NT2/D1 (cell line): ENCODE data around the gene RAF1.

Experiments used
- DNase-seq: peaks from one replicate; pipeline ENCODE4 v3.0.0-alpha.2; 2011; ENCODE audit warnings: low read depth, low spot score
- H3K27me3 ChIP-seq: 2 replicates; pipeline ENCODE4 v1.6.0; 2011; ENCODE audit warnings: mild to moderate bottlenecking; ENCODE audit not compliant: insufficient read length, insufficient read depth
- H3K36me3 ChIP-seq: 2 replicates; pipeline ENCODE4 v1.6.1; 2011; ENCODE audit warnings: mild to moderate bottlenecking, low read length, mixed read lengths; ENCODE audit not compliant: insufficient read depth, insufficient read length
- H3K4me1 ChIP-seq: 2 replicates; pipeline ENCODE4 v1.5.1; 2011; ENCODE audit not compliant: insufficient read depth, insufficient read length
- H3K4me3 ChIP-seq: 2 replicates; pipeline ENCODE4 v1.5.1; 2011; ENCODE audit warnings: low read depth; ENCODE audit not compliant: insufficient read length
- H3K9ac ChIP-seq: 2 replicates; pipeline ENCODE4 v1.6.0; 2011; ENCODE audit warnings: low read depth; ENCODE audit not compliant: insufficient read length
- H3K9me3 ChIP-seq: 2 replicates; pipeline ENCODE4 v1.5.1; 2011; ENCODE audit warnings: mild to moderate bottlenecking, low read length; ENCODE audit not compliant: insufficient read depth
- SUZ12 ChIP-seq: IDR thresholded peaks from 2 replicates; pipeline ENCODE4 v1.6.1; 2011; ENCODE audit not compliant: insufficient read length, insufficient read depth; ENCODE audit errors: extremely low read depth
- YY1 ChIP-seq: IDR thresholded peaks from 2 replicates; pipeline ENCODE4 v1.6.1; 2011; ENCODE audit not compliant: insufficient read length, insufficient read depth
- ZNF274 ChIP-seq: IDR thresholded peaks from 2 replicates; pipeline ENCODE4 v1.6.1; 2011; ENCODE audit warnings: mild to moderate bottlenecking, low read depth, low read length

Gene RAF1

DNA sequence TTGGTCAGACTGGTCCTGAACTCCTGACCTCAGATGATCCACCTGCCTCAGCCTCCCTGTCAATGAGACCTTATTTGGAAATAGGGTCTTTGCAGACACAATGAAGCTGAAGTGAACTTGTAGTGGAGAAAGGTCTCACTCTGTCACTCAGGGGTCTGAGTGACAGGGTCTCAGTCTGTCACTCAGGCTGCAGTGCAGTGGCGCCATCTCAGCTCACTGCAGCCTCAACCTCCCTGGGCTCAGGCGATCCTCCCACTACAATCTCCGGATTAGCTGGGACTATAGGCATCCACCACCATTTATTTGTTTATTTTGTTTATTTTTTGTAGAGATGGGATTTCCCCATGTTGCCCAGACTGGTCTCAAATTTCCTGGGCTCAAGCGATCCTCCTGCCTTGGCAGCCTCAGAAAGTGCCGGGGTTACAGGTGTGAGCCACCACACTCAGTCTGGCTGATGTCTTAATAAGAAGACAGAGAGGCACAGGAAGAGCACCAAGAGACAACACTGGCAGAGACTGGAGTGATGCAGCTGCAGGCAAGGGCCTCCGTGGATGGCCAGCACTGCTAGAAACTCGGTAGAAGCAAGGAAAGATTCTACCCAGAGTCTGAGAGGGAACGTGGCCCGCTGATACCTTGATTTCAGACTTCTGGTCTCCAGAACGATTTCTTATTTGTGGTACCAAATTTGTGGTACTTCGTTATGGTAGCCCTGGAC, 26.2 kb upstream of the RAF1 start:
- no peak for DNase-seq
- Histone ChIP-seq H3K27me3 (no peaks in the 10 kb centered on the region), H3K4me3 (no peak overlapping the region), H3K9ac (no peak overlapping the region), H3K36me3 (no peaks in the 10 kb centered on the region), H3K4me1 (peaks cover 8% of the 10 kb centered on the region), H3K9me3 (no peaks in the 10 kb centered on the region)
- no peak for TF ChIP-seq ZNF274
- no peak for TF ChIP-seq YY1
- TF ChIP-seq SUZ12 = no peak

DNA sequence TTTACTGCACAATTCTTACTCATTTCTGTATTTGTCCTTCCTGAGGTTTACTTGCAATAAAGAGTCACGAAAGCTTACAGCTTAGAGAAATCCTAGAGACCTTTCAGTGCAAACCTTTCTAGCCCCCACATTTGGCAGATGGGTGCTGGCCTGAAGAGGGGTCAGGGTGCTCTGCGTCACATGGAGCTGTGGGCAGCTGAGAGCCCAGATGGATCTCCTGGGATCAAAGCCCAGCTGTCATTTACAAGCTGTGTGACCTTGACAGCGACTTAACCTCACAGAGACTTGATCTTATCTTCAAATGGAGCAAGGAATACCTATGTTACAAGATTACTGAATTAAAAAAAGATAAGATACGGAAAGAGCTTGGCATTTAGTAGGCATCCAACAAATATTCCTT, 24.0 kb upstream of the RAF1 start:
- Histone ChIP-seq H3K4me3 (no peak overlapping the region), H3K36me3 (no peaks in the 10 kb centered on the region), H3K27me3 (no peaks in the 10 kb centered on the region), H3K9me3 (no peaks in the 10 kb centered on the region), H3K4me1 (peaks cover 3% of the 10 kb centered on the region), H3K9ac (no peak overlapping the region)
- DNase-seq = no peak
- no peak for TF ChIP-seq ZNF274
- no peak for TF ChIP-seq SUZ12
- TF ChIP-seq YY1 = no peak

DNA sequence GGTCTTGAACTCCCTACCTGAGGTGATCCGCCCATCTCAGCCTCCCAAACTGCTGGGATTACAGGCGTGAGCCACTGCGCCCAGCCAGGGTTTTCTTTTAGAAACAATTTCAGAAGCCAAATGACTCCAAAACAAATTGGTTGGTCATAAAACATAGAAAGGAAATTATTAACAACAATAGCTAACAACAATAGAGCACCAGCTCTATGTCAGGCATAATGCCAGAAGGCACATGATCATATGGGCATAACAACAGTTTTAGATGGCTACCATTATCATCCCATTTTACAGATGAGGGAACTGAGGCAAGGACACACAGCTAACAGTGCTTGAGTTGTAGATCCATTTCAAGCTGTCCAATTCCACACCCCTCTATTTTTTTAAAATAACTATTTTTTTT, 22.2 kb upstream of the RAF1 start:
- Histone ChIP-seq H3K4me1 (peaks cover 3% of the 10 kb centered on the region), H3K9ac (no peak overlapping the region), H3K4me3 (no peak overlapping the region), H3K27me3 (no peaks in the 10 kb centered on the region), H3K36me3 (no peaks in the 10 kb centered on the region), H3K9me3 (no peaks in the 10 kb centered on the region)
- DNase-seq = no peak
- TF ChIP-seq ZNF274 (no peak), YY1 (no peak), SUZ12 (no peak)

DNA sequence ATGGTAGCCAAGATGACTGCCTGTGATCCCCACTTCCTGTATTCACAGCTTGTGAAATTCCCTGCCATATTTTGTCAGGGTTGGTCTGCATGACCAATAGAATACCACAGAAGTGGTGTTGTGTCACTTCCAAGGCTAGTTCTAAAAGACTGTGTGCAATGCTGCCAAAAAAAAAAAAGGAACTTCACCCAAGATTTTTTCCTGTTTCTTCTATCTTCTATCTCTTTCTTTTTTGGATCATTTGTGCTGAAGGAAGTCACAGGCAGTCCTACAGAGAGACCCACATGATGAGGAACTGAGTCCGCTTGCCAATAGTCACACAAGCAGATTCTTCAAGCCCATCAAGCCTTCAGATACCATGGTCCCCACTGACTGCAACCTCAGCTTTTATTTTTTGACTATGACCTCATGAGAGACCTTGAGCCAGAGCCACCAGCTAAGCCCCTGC, 18.1 kb upstream of the RAF1 start:
- H3K9me3 ChIP-seq = no peaks in the 10 kb centered on the region
- DNase-seq = no peak
- H3K4me1 ChIP-seq = peaks cover 10% of the 10 kb centered on the region
- H3K36me3 ChIP-seq = no peaks in the 10 kb centered on the region
- H3K27me3 ChIP-seq = no peaks in the 10 kb centered on the region
- H3K9ac ChIP-seq = no peak overlapping the region
- no peak overlapping the region for H3K4me3 ChIP-seq
- TF ChIP-seq SUZ12 = no peak
- no peak for TF ChIP-seq ZNF274
- no peak for TF ChIP-seq YY1

DNA sequence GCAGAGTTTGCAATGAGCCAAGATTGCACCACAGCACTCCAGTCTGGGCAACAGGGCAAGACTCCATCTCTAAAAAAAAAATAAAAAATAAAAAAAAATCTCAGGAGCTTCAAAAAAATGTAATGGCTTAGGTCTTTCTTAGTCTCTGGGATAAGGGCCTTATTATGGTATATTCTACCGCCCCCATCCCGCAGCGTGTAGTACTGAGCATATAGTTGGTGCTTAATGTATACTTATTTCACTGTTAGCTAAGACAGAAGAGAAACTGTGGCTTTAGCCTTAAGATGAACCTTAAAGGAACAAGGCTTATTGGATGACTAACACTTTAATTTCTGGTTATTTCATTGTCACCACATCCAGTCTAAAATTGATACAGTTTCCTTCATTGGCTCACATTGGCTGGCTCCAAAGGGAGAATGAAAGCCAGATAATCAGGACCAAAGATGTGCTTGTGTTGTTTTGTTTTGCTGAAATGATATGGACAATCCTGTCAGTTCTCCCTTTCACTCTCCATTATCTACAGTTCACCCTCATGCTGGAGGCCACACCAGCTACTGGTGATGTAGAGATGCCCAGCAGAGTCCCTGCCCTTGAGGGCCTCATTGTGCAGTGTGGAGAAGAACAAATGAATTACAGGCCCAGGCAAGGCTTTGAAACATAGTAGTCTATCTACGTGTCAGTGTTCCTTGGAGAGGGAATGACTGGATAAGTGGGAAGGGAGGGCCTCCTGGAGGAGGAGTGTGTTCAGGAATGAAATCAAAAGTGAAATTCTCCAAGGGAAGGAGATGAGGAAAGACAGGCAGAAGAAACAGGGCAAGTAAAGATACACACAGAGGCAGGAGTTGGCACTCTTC, 17.4 kb upstream of the RAF1 start:
- no peak for TF ChIP-seq SUZ12
- no peak for TF ChIP-seq YY1
- no peak for TF ChIP-seq ZNF274
- Histone ChIP-seq H3K4me3 (no peak overlapping the region), H3K9me3 (no peaks in the 10 kb centered on the region), H3K9ac (no peak overlapping the region), H3K36me3 (no peaks in the 10 kb centered on the region), H3K4me1 (peaks cover 10% of the 10 kb centered on the region), H3K27me3 (no peaks in the 10 kb centered on the region)
- DNase-seq = no peak

DNA sequence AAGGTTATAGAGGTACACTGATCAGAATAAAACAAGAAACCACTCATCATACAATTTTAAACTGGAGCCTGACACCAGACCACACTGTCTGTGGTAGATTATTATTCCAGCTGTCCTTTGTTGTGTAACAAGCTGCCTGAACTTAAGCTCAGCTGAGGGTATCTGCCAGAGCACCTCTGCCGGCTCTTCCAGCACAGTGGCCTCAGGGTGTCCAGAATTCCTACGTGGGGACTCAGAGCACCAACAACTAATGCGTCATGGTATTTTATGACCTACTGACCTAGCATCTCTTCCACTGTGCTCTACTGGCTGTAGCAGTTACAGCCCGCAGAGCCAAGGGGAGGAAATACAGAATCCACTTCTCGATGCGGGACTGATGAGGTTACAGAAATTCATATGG, 15.6 kb upstream of the RAF1 start:
- TF ChIP-seq YY1 = no peak
- Histone ChIP-seq H3K9ac (no peak overlapping the region), H3K9me3 (no peaks in the 10 kb centered on the region), H3K36me3 (no peaks in the 10 kb centered on the region), H3K27me3 (no peaks in the 10 kb centered on the region), H3K4me3 (no peak overlapping the region), H3K4me1 (peaks cover 14% of the 10 kb centered on the region)
- no peak for DNase-seq

DNA sequence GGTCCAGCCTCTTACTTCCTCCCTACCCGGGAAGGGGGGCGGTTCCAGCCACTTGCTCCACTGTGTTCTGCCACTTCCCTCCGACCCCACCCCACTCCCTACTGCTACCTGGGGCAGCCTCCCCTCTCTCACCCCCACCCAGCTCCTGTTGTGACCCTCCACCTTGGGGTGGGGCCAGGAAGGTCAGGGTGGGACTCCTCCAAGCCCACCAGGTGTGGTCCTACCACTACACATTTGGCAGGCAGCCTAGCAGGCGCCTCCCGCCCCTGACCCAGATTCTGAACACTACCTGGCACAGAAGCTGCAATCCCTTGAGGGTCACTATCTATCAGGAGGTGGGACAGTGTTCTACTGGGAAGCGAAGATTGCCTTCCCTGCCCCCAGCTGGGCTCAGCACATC, 13.7 kb upstream of the RAF1 start:
- peak overlapping the region; percentile 9 for H3K9ac ChIP-seq
- peaks cover 15% of the 10 kb centered on the region for H3K4me1 ChIP-seq
- no peak overlapping the region for H3K4me3 ChIP-seq
- H3K9me3 ChIP-seq = no peaks in the 10 kb centered on the region
- no peaks in the 10 kb centered on the region for H3K27me3 ChIP-seq
- H3K36me3 ChIP-seq = no peaks in the 10 kb centered on the region
- no peak for DNase-seq
- TF ChIP-seq SUZ12 (no peak), YY1 (no peak), ZNF274 (no peak)
